DMS53 (cell line): Measurements from ENCODE around the gene ZNHIT2.

Experiments used
- DNase-seq: peaks from one replicate; lab custom pipeline; 2025; lab: John Stamatoyannopoulos, UW

Gene ZNHIT2

DNA sequence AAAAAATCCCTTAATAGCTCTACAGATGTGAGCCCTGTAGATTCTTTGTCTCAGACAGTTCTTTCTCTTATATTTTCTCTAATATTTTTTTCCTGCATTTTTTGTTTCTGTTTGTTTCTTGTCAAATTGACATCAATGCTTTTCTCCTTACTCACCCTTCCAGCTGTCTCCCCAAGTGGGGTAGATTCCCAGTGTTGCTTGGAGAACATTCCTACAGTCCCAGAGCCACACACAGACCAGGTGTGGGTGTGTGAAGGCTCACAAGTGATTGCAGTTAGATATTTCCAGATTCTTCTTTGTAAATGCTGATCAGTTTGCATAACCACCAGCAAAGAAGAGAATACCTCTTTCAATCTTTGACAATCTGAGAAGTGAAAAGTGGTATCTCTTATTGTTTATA is 14.0 kb downstream of the ZNHIT2 start:
- no peak for DNase-seq

DNA sequence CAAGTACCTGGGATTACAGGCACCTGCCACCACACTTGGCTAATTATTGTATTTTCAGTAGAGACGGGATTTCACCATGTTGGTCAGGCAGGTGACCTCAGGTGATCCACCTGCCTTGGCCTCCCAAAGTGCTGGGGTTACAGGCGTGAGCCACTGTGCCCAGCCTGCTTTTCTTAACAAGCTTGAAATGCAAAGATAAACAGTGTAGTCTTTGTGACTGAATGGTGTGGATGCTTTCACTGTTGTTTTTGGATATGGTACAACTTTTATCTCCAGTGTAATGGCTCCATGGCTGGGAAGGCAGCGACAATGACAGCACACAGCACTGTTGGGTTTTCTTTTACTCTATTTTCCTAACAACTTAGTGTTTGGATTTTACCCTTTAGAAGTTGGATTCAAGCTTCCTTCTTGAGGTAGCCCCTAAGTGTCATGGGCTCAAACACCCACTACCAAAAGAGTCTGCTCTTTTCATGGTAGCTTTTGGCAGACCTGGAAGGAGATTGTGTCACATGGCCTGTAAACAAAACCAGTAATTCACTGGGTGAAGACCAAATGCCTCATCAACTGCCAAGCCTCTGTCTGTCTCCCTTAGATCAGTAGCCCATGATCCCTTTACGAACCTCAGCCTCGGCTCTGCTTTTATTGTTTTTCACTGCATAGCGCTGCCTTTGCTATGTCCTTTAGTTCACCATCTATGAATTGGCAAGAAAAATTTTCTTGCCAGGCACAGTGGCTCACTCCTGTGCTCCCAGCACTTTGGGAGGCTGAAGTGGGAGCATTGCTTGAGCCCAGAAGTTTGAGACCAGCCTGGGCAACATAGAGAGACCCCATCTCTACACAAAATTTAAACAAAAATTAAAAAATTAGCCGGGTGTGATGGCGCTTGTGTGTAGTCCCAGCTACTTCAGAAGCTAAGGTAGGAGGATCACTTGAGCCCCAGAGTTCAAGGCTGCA is 15.1 kb downstream of the ZNHIT2 start:
- no peak for DNase-seq

DNA sequence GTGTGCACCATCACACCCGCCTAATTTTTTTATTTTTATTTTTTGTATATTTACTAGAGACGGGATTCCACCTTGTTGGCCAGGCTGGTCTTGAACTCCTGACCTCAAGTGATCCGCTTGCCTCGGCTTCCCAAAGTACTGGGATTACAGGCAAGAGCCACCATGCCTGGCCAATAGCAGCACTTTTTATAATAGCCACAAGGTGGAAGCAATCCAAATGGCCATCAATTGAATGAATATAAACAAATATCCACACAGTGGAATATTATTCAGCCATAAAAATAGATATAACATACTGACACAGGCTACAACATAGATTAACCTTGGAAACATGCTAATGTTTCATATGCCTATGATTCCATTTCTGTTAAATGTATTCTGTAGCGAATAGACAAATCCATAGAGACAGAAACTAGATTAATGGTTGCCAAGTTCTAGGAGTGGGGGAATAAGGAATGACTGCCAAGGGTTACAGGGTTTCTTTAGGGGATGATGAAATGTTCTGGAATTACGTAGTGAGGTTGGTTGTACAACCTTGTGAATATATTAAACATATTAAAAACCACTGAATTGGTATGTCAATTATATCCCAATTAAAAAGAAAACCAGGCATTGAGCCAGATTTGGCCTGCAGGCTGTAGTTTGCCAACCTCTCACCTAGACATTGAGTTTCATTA is 16.7 kb downstream of the ZNHIT2 start:
- no peak for DNase-seq

DNA sequence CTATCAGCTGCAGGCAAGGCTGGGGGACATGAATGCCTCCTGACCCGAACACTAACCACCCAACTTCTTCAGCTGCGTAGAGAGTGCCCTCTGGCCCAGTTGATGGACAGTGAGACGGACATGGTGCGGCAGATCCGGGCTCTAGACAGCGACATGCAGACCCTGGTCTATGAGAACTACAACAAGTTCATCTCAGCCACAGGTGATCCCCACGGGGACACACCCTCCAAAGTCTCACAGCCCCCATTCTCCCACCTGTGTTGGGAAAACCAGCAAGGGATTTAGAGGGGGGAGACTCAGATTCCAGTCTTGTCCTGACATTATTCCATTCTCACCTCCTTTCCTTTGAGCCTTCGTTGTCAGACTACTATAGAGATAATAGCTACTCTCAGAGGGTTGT is 20.6 kb downstream of the ZNHIT2 start:
- no peak for DNase-seq

DNA sequence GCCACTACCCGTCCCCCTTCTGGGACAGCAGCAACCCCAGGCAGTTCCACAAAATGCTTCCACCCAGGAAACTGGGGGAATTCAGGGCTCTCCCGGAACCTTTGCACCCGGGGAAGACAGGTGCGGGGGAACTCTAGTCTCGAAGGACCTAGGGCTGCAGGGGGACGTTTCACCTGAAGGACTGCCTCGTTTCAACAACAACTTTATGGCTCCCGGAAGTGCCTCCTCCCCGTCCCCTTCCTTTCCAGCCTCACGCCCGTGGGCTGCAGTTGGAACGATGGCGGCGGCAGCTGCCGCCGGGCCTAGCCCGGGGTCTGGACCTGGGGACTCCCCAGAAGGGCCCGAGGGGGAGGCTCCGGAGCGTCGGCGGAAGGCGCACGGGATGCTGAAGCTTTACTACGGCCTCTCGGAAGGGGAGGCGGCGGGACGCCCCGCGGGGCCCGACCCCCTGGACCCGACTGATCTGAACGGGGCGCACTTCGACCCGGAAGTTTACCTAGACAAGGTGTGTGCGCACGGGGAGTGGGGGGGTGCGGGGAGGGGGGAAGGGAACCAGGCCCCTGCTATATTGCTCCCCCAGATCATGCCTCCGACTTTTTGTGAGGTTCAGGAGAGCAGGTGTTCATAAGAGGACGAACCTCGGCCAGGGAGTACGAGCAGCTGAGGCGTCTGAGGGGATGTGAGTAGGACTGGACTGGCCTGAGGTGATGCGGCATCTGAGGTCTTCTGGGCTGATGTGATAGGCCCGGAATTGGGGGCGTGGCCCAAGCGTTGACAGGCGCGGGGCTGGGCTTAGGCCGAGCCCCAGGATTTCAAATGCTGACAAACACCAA is 21.3 kb downstream of the ZNHIT2 start, which contains the start of gene VPS51:
VPS51 (plus strand) TSS at position 241 of the 833 bp plus-strand sequence; CDS start at position 278, 37 bp downstream.
- DNase-seq: peak; percentile 97

DNA sequence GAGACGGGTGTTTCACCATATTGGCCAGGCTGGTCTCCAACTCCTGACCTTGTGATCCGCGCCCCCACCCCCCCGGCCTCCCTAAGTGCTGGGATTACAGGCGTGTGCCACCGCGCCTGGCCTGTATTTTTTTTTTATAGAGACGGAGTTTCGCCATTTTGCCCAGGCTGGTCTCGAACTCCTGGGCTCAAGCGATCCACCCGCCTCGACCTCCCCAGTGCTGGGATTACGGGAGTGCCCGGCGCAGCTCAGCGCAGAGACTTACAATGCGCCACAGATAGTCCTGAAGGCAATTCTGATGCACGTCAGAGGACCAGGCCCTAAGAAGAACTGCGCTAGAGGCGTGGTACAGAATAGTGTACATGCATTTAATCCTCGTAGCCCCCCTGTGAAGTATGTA is 22.1 kb downstream of the ZNHIT2 start:
- no peak for DNase-seq

DNA sequence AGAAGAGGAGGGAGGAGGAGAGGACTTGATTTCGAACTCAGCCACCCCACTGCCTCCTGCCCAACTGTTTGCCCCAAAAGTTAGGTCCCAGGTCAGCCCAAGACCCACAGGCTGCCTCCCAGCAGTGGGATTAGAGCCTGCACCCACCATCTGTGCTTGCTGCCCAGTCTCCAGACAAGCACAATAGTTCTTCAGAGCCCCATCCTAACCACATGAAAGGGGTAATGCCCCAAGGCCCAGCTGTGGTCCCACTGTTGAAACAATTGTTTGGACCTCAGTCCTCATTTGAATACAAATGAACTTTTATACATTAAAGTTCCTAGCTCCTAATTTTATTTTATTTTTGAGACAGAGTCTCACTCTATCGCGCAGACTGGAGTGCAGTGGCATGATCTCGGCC is 26.9 kb downstream of the ZNHIT2 start:
- DNase-seq: no peak

DNA sequence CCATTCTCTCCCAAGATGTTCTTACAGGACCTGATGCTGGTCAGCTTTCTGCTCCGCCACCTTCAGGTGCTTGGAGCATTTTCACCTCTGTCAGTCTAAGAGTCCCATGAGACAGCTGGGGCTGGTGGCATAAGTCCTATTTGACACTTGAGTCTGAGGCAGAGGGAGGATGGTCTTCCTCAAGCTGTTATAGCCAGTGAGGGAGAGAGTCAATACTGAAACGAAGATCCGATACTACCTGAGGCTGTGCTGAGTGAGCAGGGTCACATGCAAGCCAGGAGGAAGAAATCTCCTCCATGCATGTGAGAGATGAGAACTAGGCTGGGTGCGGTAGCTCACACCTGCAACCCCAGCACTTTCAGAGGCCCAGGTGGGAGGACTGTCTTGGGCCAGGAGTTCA is 27.9 kb downstream of the ZNHIT2 start:
- DNase-seq: no peak

DNA sequence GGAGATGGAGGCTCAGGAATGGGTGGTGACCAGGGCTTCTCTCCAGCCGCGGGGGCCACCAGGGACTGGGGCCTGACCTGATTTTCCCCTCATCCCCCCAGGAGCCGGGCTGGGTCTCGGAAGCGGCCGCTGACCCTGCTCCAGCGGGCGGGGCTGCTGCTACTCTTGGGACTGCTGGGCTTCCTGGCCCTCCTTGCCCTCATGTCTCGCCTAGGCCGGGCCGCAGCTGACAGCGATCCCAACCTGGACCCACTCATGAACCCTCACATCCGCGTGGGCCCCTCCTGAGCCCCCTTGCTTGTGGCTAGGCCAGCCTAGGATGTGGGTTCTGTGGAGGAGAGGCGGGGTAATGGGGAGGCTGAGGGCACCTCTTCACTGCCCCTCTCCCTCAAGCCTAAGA is 29.7 kb downstream of the ZNHIT2 start:
- DNase-seq: no peak

DNA sequence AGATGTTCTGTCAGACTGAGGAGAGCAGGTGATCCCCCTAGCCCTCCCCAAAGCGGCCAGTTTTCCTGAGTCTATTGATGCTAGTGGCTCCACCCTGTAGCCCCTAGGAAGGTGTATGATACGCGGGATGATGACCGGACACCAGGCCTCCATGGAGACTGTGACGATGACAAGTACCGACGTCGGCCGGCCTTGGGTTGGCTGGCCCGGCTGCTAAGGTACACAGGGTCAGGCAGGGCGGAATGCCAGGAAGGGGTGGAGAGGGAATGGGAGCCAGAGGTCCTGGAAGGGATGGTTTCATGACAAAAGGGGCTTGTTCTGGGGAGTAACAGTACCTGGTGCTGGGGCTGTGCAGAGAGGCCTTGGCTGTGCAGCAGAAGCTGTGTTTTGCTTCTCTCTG is 30.3 kb downstream of the ZNHIT2 start:
- DNase-seq: no peak

DNA sequence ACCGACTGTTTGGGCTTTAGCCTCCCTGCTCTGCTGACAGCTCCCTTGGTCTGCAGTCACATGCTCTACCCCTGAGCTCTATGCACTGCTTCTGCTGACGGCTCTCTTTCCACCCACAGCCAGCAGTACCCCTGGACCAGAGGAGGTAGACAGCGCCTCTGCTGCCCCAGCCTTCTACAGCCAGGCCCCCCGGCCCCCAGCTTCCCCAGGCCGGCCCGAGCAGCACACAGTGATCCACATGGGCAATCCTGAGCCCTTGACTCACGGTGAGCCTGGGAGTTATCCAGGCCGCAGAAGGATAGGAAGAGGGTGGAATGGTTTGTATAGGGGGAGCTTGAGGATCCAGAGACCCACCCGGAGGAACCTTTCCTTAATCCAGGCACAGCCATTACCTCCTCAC is 30.7 kb downstream of the ZNHIT2 start:
- DNase-seq: no peak

DNA sequence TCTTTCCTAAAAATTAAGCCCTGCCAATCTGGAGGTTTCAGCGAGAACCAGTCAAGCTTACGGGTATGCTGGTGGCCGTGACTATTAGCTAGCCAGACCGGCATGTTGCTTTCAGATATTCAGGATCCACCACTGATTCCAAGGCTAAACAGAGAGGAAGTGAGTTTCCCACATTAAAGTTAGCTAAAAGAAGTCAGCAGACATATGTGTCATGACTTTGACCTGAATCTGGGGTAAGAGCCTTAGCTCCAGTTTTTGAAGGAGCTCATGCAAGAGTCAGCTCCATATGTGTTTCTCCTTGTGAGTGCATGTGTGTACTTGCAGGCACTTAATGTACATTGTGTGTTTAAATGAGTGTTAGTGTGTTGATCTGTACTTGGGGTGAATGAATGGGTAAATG is 32.1 kb downstream of the ZNHIT2 start:
- no peak for DNase-seq

DNA sequence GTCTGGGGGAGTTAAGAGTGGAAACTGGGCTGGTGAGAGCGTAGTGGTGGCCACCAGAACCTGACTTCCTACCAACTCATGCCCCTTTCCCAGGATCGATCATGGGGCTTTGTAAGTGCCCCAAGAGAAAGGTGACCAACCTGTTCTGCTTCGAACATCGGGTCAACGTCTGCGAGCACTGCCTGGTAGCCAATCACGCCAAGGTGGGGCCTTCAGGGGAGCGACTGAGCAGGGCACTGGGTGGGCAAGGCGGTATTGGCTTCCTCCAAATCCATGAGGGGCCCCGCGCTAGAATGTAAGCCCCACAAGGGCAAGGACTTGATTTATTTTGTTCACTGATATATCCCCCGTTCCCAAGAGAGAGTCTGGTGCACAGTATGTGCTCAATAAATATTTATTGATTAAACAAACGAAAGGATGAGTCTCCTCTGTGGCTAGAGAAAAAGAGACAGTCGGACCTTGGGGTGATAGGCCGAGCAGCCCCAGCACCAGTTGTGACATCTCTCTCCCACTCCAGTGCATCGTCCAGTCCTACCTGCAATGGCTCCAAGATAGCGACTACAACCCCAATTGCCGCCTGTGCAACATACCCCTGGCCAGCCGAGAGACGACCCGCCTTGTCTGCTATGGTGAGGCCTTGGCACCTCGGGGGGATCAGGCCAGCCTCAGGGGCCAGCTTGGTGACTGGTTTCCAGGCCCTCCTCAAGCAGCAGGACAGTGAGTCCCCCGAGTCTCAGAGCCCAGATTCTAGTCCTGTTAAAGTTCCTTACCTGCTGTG is 32.7 kb downstream of the ZNHIT2 start:
- no peak for DNase-seq

DNA sequence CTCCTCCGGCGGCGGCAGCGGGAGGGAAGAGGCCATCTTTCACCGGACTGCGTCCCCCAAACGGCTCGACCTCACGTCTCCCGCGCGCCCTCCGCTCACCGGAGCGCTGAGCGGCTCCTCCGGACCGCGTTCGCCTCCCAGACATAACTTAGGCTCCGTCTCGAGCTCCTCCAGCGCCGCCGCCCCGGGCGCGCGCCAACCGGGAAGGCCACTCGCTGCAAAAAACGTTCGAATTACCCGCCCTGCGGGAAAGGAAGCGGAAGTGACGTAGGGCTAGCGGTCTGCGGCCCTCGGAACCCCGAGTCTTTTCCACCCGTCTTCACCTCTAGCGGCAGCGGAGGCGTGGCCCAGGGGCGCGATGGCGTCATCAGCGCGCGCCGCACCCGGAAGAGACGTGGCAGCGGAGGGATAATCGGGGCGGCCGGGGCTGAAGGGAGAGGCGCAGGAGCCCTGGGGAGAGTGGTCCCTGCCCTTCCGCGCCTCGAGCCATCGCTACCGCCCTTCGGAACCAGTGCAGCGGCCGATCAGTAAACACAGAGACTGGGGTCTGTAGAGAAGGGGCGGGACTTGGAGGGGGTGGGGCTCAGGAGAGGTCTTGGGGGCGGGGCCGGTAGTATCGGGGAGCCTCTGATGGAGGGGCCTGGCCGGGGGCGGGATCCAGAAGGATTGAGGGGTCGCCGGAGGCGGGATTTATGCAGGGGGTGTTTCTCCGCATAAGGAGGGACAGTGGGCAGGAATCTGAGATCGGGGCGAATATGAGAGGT is 33.5 kb downstream of the ZNHIT2 start, which contains the start of the genes CDCA5 and ZFPL1:
CDCA5 (minus strand) TSS at position 207 of the 764 bp plus-strand sequence; CDS start at position 145, 62 bp downstream.
ZFPL1 (plus strand) TSS at position 389 of the 764 bp plus-strand sequence. CDS start 477 bp downstream, outside the sequence.
- peak; percentile 98 for DNase-seq

DNA sequence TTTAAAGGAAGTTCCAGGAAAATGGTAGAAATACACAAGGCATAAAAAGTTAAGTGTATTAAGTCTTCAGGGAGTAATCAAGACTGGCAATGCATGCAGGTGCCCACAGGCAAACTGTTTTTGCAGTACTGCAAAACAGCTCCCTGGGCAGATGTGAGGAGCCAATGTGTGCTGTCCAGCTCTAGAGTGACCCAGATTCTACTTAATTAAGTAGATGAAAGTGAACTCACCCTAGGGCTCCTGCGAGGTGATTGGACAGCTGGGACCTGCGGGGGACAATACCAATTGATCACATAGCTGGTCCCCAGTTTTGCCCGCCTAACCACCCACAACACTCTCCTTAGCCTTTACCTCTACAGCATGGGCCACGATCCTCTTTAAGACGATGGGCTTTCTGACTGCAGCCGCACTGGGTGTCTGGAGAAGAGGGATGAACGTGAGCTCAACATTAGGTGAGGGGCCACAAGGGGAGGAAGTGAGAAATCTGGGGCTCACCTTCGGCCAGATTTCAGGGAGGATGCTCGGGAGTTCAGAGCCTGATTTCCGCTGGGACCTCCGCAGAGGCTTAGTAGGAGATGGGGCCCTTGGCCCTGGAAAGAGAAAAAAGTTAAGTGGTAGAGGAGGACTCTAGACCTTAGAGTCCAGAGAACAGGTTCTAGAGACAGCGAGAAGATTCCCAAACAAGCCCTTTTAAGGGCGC is 34.2 kb downstream of the ZNHIT2 start:
- no peak for DNase-seq

DNA sequence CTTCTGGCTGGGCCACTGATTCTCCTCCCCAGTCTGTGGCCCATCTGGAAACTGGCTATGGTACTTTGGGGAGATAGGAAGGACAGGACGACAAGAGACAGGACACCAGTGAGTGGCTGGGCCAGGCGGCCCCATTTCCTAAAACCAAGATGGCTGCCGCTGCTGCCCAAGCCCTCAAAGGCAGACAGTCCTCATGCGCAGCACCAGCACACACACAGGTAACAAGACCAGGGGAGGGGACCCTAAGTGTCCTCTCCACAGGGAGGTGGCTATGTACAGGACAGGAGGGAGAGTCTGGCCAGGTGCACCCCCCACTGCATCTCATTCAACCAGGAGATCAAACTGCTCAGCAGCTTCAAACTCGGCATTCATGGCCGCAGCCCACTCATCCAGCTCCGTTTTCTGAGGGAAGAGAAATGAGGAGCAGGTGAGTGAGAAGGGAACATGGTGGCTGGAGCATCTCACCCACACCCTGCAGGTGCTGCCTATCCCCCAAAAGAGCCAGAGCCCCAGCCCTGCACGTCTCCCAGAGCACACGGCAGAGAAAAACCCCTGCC is 38.6 kb downstream of the ZNHIT2 start:
- DNase-seq: no peak

DNA sequence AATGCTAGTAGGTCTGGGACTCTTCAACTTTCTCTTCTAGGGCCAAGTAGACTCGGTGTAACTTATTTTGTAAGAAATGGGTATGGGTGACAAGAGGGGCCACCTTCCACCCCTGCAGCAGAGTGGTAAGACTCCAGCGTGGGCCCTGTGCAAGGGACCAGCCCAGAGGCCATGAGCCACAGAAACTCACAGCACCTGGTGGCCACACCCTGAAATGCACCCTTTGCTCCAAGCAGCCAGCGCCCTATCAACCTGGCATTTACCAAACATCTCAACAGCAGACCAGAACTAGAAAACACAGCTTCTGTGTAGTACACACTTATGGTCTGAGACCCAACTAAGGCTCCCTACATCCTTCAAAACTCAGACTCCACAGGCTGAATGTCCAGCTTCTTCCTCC is 39.4 kb downstream of the ZNHIT2 start:
- DNase-seq: peak; percentile 77

DNA sequence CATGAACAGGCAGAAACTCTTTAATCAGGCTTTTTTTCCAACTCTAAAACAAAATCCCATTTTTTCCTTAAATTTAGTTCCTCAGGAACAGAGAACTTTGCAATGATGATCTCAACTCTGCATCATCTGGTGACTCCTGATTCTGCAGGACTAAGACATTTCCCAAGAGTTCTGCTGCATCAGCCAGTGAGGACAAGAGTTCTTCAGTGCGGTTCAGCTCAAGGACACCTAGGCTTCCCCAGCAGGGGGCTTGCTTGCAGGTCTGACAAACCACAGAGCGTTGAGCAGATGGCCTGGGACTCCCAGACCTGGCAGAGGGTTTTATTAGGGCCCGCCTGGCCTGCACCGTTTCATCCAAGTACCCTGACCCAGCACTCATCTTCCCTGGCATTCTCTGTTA is 40.0 kb downstream of the ZNHIT2 start:
- no peak for DNase-seq

DNA sequence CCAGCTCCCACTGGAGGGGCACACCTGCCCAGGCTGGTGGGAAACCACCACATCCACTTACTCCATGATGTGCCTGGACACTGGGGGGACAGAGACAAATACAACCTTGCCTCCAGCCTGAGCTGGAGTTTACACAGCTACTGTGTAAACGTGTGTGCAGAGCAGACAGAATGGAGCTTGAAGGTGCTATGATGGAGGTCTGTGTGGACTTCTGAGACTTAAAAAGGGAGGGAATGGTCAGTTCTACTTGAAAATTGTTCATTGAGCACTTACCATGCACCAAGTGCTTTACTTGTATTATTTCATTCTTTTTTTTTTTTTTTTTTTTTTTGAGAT is 44.9 kb downstream of the ZNHIT2 start:
- no peak for DNase-seq
